ENCODE results near the gene FNIP2.

DNA sequence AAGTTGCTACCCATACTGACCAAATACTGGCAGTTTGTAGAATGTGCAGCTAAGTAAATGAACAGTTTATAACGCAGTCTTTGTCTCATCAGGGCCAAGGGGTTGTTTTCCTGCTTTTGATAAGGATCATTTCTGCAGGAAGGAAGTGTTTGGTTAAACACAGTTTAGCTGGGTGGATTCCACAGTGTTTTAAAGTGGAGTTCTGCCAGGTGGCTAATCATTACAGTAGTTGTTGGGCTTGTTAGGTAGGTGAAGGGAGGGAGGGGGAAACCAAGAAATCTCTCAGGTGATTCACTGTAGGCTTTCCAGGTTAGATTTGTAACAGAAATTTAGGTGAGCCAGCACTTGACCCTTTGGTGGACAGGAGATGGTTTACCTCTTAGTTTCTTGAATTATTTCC lies 58.1 kb downstream of the FNIP2 start:
- TF ChIP-seq, protein P1, sequence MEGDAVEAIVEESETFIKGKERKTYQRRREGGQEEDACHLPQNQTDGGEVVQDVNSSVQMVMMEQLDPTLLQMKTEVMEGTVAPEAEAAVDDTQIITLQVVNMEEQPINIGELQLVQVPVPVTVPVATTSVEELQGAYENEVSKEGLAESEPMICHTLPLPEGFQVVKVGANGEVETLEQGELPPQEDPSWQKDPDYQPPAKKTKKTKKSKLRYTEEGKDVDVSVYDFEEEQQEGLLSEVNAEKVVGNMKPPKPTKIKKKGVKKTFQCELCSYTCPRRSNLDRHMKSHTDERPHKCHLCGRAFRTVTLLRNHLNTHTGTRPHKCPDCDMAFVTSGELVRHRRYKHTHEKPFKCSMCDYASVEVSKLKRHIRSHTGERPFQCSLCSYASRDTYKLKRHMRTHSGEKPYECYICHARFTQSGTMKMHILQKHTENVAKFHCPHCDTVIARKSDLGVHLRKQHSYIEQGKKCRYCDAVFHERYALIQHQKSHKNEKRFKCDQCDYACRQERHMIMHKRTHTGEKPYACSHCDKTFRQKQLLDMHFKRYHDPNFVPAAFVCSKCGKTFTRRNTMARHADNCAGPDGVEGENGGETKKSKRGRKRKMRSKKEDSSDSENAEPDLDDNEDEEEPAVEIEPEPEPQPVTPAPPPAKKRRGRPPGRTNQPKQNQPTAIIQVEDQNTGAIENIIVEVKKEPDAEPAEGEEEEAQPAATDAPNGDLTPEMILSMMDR (conservative IDR thresholded peaks at IDR 0.05; ENCODE audit: low read depth, low read length): no peak
- no peak for TF ChIP-seq EZH2 (IDR thresholded peaks at IDR 0.05; ENCODE audit: borderline replicate concordance, low read depth, low read length, poor library complexity, severe bottlenecking)

All from A673 (cell line).